IPS DF 6.9 (cell line): ENCODE measurements around the gene AP3S2.
"Not testable (repeated sequence)": the region's sequence is repeated elsewhere in the genome, so short reads cannot be mapped to it uniquely, and the experiment has no call there.

ENCODE experiments used
- DNase-seq: peaks from one replicate; pipeline ENCODE4 v3.0.0-alpha.2; 2013; ENCODE audit warnings: low read depth, low spot score
- H3K27ac ChIP-seq: one replicate; pipeline ENCODE4 v1.5.1; 2013; ENCODE audit warnings: low read length, control low read depth
- H3K27me3 ChIP-seq: 2 replicates; pipeline ENCODE4 v1.6.1; 2013; ENCODE audit warnings: mild to moderate bottlenecking, low read length; ENCODE audit not compliant: control insufficient read depth, insufficient read depth
- H3K36me3 ChIP-seq: 2 replicates; pipeline ENCODE4 v1.6.1; 2013; ENCODE audit warnings: low read length; ENCODE audit not compliant: control insufficient read depth, insufficient read depth
- H3K4me1 ChIP-seq: 2 replicates; pipeline ENCODE4 v1.6.1; 2013; ENCODE audit warnings: low read length; ENCODE audit not compliant: control insufficient read depth, insufficient read depth
- H3K4me3 ChIP-seq: 2 replicates; pipeline ENCODE4 v1.5.1; 2013; ENCODE audit warnings: mild to moderate bottlenecking, low read length
- H3K9me3 ChIP-seq: 2 replicates; pipeline ENCODE4 v1.6.1; 2013; ENCODE audit warnings: low read length, inconsistent platforms; ENCODE audit not compliant: control insufficient read depth, insufficient read depth
- WGBS: extraction: QIAGEN DNeasy Blood & Tissue Kit; methylation state at CpG from one replicate; pipeline ENCODE4 v1.1.7; 2013; ENCODE audit warnings: mixed read lengths, missing lambda C conversion rate; ENCODE audit not compliant: insufficient read length, insufficient coverage; 5-methylcytosine and 5-hydroxymethylcytosine counted together

Gene AP3S2

DNA sequence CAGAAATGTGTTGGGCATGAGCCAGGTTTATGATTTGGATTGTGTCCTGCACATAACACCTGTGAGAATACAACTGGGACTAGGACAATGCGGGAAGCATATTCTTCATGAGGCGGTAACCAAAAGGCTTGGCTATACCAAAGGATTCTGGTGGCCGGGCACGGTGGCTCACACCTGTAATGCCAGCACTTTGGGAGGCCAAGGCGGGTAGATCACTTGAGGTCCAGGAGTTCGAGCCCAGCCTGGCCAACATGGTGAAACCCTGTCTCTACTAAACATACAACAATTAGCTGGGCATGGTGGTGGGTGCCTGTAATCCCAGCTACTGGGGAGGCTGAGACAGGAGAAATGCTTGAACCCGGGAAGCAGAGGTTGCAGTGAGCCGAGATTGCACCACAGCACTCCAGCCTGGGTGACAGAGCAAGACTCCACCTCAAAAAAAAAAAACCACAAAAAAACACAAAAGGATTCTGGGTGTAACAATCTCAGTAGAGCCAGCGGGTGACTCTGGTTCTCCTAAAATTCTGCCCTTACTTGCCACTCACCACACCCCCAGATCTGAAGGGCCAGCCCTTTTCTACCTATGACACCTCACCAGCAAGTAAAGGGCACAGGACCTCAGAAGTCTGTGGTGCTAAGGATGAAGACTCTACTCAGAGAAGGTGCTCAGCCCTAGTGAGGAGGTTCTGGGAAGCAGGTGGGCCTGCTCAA lies 59.2 kb downstream of the AP3S2 start:
- not testable (repeated sequence) for H3K27ac ChIP-seq, DNase-seq, H3K4me1 ChIP-seq, H3K4me3 ChIP-seq, H3K9me3 ChIP-seq, H3K36me3 ChIP-seq, H3K27me3 ChIP-seq
- WGBS, result no CpG with 5 or more reads among the region's 9 CpGs

DNA sequence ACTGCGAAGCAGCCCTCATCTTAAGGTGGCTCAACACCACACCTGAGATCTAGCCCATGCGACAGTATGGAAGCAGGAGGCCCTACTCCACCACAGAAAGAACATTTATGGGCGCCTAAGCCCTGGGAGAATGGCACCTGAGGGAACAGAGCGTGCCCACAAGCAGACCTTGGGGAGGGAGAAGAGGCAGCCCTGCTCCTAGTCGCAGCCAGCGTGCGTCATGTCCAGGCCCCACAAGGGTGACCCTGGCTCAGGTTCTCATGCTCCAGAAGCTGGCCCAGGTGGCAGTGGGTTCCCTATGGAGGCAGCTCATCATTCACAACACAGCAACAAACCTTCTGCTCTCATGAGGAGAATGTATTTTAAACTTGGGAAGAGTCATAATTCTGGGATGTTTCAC lies 59.8 kb downstream of the AP3S2 start:
- no CpG with 5 or more reads among the region's 7 CpGs for WGBS
- H3K4me1 ChIP-seq, result no peaks in the 10 kb centered on the region
- no peak for DNase-seq
- H3K4me3 ChIP-seq, result no peak overlapping the region
- H3K36me3 ChIP-seq, result peaks cover 5% of the 10 kb centered on the region
- no peak overlapping the region for H3K27ac ChIP-seq
- no peaks in the 10 kb centered on the region for H3K9me3 ChIP-seq
- no peaks in the 10 kb centered on the region for H3K27me3 ChIP-seq

DNA sequence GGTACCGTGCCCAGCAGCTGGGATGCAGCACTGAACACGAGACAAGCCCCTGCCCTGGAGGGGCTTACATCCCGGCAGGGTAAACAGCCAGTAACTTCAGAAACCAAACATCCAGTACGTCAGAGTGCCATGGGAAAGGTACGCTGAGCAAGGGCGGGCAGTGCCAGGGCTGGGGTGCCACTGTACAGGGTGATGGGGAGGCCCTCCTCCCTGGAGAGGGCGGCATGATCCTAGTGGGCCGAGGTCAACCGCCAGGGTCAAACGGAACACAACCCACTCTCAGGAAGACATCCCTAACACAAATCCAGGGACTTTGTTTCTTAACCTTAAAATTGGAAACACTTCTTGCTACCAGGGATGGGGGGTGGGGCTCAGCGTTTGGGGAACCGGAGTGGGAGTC lies 63.2 kb downstream of the AP3S2 start:
- DNase-seq, result no peak
- no peaks in the 10 kb centered on the region for H3K27me3 ChIP-seq
- no peak overlapping the region for H3K4me3 ChIP-seq
- WGBS, result no CpG with 5 or more reads among the region's 12 CpGs
- peaks cover 5% of the 10 kb centered on the region for H3K36me3 ChIP-seq
- no peaks in the 10 kb centered on the region; the same call in 1 of the 2 replicates for H3K4me1 ChIP-seq
- no peaks in the 10 kb centered on the region for H3K9me3 ChIP-seq
- H3K27ac ChIP-seq, result no peak overlapping the region

DNA sequence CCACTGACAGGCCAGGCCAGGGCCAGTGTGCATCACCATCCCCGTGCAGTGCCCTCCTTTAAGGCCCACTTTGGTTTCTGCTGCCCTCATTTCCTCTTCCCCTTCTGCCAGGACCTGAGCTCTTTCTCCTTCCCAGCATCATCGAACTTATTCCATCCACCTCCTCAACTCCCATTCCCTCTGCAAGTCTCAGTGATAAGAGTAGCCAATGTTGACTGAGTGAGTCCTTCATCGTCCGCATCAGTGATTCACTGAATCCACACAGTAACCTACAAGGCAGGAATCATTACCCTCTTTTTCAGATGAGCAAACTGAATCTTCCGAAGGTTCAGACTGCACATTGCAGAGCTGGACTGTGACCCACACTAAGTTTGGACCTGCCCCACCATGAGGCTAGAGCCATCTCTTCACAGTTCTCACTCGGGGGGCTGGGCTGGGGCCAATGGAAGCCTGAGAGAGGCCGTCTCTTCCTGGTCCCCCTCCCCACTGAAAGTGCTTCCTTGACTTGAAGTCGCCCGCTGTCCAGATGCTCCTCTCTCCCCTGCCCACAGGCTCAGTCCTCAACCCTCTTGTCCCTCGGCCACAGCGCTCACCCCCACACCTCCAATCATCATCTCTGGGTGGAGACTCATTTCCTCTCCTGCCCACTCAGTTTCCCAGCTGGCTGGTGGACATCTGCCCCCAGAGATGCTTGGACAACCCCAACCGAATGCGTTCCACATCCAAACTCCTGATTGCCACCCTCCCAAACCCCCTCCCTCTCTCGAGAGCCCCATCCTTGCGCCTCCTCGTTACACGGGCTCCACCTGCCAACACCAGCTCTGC lies 64.0 kb downstream of the AP3S2 start:
- DNase-seq, result no peak
- H3K4me1 ChIP-seq, result no peaks in the 10 kb centered on the region; the same call in 1 of the 2 replicates
- H3K9me3 ChIP-seq, result no peaks in the 10 kb centered on the region
- H3K36me3 ChIP-seq, result no peaks in the 10 kb centered on the region; the same call in 1 of the 2 replicates
- no peaks in the 10 kb centered on the region for H3K27me3 ChIP-seq
- no CpG with 5 or more reads among the region's 17 CpGs for WGBS
- no peak overlapping the region for H3K4me3 ChIP-seq
- H3K27ac ChIP-seq, result no peak overlapping the region

DNA sequence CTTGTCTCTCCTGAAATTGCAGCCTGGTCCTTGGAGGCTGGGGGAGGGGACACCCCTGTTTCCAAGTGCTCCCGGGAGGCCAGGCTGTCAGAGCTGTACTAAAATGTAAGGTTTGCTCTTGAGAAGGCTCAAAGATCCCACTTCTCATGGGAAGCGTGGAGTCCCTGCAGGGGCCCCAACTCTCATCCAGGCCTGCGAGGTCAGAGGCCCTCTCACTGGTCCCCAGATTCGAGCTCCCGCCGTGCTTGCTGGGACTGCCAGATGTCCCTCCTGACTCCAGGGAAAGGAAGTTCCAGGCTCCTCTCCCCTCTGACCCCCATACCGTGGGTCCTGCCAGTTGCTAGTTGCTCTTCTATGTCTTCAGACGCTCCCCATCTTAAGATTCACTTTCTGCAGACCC lies 64.6 kb downstream of the AP3S2 start:
- no peak overlapping the region for H3K27ac ChIP-seq
- WGBS, result no CpG with 5 or more reads among the region's 8 CpGs

DNA sequence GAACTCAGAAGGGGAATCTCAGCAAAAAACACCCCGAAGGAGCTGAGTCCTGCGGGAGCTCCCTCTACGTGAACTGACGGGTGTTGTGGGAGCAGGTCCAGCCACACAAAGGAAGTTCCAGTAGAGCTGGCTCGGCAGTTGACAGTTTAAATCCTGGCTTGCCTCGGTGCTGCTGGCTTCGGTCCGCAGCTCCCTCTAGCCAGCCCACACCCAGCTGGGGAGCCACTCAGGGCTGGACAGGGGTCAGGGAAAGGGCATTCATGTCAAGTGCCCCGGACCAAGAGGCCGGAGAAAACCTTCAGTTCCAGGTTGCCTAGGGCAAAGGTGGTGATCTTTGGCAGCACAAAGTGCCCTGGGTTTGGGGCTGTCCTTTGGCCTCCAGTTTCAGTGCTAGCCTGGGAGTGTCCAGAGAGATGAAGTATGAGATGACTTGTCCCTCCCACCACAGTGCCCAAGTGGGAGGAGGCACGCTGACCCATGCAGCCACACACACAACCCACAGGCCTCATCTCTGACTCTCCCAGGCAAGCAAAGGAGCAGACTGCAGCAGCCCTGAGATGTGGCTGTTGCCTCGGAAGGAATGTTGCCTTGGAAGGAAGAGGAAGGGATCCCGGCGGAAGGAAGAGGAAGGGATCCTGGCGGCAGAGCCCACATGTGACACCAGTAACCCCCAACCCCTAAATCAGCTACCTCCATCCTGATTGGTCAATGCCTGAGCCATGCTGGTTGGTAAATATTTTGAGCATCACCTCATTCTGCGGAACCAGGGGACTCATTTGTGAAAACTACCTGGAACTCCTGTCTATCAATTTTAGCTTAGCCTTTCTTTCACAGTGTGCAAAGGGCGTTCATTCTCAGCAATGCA lies 65.3 kb downstream of the AP3S2 start:
- peaks cover 4% of the 10 kb centered on the region for H3K4me1 ChIP-seq
- no peaks in the 10 kb centered on the region for H3K27me3 ChIP-seq
- WGBS, result no CpG with 5 or more reads among the region's 17 CpGs
- H3K4me3 ChIP-seq, result no peak overlapping the region
- DNase-seq, result no peak
- H3K9me3 ChIP-seq, result no peaks in the 10 kb centered on the region
- no peak overlapping the region for H3K27ac ChIP-seq
- no peaks in the 10 kb centered on the region; the same call in 1 of the 2 replicates for H3K36me3 ChIP-seq

More for the DNA sequence above, 64.6 kb downstream of the AP3S2 start:
- Histone ChIP-seq H3K4me1 (peaks cover 2% of the 10 kb centered on the region), H3K36me3 (no peaks in the 10 kb centered on the region; the same call in 1 of the 2 replicates), H3K4me3 (no peak overlapping the region), H3K27me3 (no peaks in the 10 kb centered on the region), H3K9me3 (no peaks in the 10 kb centered on the region)
- no peak for DNase-seq

DNA sequence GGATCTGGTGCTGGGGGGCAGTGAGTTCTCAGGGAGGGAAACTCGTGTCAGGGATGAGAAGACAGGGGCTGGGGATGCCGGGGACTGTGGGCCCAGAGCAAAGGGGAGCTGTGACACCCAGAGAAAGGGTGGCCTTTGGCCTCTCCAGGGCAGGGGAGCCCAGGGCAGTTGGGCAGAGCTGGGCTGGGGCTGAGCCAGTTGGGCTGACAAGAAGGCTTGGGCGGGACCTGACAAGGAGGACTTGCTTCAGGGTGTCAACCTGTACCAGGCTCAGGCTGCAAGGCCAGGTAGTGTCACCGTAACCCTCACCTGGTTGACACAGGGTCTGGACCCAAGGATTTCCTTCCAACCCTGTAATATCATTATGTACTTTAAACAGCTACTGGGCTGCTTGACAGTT lies 66.0 kb downstream of the AP3S2 start:
- Histone ChIP-seq H3K9me3 (no peaks in the 10 kb centered on the region), H3K36me3 (no peaks in the 10 kb centered on the region; the same call in 1 of the 2 replicates), H3K27ac (no peak overlapping the region), H3K27me3 (no peaks in the 10 kb centered on the region), H3K4me3 (no peak overlapping the region), H3K4me1 (peaks cover 4% of the 10 kb centered on the region)
- DNase-seq, result no peak
- WGBS, result no CpG with 5 or more reads among the region's 4 CpGs

DNA sequence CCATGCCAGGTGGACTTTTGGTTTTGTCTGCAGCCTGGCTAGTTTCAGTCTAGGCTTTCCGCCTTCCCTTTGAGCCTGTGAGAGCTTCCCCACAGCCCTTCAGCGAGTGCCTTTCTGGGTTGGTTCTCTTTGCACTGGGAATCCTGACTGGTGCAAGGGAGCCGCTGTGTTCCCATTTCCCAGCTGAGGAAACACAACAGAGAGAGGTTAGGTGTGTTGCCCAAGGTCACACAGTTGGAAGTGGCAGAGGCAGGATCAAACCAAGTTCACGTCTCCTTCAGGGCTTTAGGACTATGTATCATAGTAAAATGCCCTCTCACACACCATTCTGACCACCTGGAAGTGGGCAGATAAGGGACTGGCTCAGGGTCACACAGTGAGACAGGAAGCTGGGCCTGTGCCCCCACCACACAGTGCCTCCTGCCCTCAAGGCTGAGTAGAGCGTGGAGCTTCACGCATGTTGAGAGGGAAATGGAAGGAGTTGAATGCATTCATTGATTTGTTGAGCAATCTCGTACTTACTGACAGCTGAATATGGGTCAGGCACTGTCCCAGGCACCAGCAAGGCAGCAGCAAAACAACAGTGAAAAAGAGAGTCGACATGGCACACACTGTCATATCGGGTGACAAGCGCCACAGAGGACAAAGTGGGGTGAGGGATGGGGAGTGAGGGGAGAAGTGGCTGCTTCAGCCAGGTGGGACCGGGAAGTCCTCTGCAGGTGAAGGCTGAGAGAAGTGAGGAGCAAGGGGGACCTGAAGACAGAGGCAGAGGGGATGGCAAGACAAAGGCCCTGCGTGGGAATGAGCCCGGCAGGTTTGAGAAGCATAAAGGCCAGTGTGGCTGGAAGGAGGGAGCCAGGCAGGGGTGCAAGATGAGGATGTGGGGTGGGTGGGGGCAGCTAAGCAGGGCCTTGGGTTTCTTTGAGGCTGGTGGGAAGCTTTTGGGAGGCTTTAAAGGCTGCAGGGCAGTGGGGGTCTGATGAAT lies 66.8 kb downstream of the AP3S2 start:
- no peak overlapping the region for H3K4me3 ChIP-seq
- no peaks in the 10 kb centered on the region; the same call in 1 of the 2 replicates for H3K36me3 ChIP-seq
- no CpG with 5 or more reads among the region's 13 CpGs for WGBS
- no peak for DNase-seq
- no peaks in the 10 kb centered on the region for H3K27me3 ChIP-seq
- peaks cover 4% of the 10 kb centered on the region for H3K4me1 ChIP-seq
- no peaks in the 10 kb centered on the region for H3K9me3 ChIP-seq
- H3K27ac ChIP-seq, result no peak overlapping the region

DNA sequence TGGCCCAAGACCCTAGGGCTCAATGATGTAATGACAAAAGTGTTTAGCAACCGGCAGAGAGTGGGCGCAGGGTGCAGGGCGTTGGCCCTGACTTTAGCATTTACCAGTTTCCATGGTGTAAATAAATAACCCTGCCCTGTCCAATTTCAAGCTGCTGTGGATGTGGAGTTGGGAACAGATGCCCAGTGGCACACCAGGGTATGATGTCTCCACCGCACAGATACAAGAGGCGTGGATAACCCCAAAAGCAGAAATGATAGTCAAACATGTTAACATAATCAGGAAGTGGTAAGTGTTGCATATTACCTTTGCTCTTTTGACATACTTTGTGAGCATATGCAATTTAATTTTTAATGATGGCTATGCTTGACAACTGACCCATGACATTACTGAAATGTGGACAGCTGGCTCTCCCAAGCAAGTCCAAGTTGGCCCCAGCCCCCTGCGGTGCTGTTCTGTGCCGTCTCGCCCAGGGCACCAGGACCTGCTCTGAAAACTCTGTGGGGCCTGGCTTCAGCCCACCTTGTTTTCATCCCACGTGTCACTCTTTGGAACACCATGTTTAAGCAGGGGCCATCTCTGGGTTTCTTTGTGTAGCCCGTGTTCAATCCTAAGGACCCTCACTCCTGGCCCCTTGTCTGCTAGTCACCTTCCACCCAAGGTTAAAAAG lies 68.4 kb downstream of the AP3S2 start:
- no peak for DNase-seq
- H3K9me3 ChIP-seq, result no peaks in the 10 kb centered on the region
- no CpG with 5 or more reads among the region's 10 CpGs for WGBS
- H3K36me3 ChIP-seq, result no peaks in the 10 kb centered on the region
- H3K27me3 ChIP-seq, result no peaks in the 10 kb centered on the region
- H3K4me3 ChIP-seq, result no peak overlapping the region
- H3K4me1 ChIP-seq, result peaks cover 4% of the 10 kb centered on the region
- no peak overlapping the region for H3K27ac ChIP-seq
